ENCODE results near the gene PIK3R6.

The PIK3R6 gene

DNA sequence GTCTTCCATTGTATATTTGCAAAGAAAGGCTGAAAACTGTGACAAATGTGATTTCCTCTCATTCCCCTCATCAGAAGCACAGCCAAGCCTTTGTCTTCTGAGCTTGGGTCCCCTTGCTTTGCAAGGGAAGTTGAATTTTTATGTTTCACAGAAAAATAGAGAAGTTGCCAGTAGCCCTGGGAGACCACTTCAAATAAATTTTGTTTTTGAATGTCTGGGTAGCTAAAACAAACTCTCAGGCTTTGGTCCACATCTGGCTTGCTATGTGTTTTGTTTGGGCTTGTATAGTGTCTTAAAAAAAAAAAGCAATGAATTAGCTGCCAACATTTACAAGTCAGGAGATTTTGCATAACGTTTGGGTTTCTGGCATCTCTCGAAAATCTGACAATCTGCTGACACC lies 24.1 kb downstream of the PIK3R6 start:
- no peak for TF ChIP-seq Cebpa-rat (IDR thresholded peaks at IDR 0.05)
- Histone ChIP-seq H3K4me3 (no peak overlapping the region), H3K9ac (0 out of 2 replicates have a peak overlapping the region, but pooled peaks have one; percentile 4), H3K27me3 (no peaks in the 10 kb centered on the region), H3K9me3 (peaks cover 11% of the 10 kb centered on the region), H3K4me1 (peaks cover 39% of the 10 kb centered on the region), H3K4me2 (peak overlapping the region; percentile 59), H4K20me1 (no peaks in the 10 kb centered on the region), H3K27ac (peak overlapping the region; percentile 44; the same call in 1 of the 2 replicates), H3K36me3 (peaks cover 23% of the 10 kb centered on the region)

DNA sequence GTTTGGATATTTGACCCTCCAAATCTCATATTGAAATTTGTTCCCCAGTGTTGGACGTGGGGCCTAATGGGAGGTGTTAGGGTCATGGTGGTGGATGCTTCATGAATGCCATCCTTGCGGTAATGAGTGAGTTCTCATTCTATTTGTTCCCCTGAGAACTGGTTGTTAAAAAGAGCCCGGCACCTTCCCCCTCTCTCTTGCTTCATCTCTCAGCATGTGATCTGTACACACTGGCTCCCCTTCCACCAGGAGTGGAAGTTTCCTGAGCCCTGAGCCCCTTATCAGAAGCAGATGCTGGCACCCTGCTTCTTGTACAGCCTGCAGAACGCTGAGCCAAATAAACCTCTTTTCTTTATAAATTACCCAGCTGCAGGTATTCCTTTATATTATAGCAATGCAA lies 25.6 kb downstream of the PIK3R6 start:
- no peak for TF ChIP-seq Cebpa-rat (IDR thresholded peaks at IDR 0.05)
- Histone ChIP-seq H3K27me3 (no peaks in the 10 kb centered on the region), H3K27ac (no peak overlapping the region), H3K9me3 (peaks cover 11% of the 10 kb centered on the region), H3K9ac (no peak overlapping the region), H4K20me1 (no peaks in the 10 kb centered on the region), H3K4me3 (no peak overlapping the region), H3K36me3 (peaks cover 12% of the 10 kb centered on the region), H3K4me2 (peak overlapping the region; percentile 59), H3K4me1 (peaks cover 39% of the 10 kb centered on the region)

DNA sequence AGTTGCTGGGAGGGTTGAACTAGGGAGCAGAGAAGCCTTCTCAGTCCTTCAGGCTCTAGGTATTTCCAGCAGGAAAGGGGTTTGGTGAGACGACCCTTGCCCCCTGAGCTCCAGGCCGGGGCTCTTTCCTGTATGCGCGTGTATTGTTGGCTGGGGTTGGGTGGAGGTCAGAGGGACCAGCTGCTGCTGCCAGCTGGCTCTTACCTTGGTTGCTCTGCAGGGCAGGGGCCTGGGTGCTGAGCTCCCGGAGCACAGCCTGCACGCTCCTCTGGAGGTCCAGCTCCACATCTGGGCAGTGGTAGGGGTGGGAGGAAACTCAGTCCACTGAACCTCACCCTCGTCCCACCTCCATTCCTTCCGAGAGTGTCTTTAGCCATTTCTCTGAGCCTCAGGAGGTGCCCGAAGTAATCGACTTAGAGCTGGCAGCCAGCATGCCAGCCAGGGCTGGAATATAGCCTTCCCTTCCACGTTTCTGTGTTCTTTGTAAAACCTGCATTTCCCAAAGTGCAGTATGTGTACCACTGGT lies 28.0 kb downstream of the PIK3R6 start:
- Histone ChIP-seq H4K20me1 (no peaks in the 10 kb centered on the region), H3K9me3 (no peaks in the 10 kb centered on the region), H3K27ac (no peak overlapping the region), H3K4me3 (no peak overlapping the region), H3K4me1 (peaks cover 34% of the 10 kb centered on the region), H3K9ac (no peak overlapping the region), H3K4me2 (no peak overlapping the region), H3K27me3 (no peaks in the 10 kb centered on the region), H3K36me3 (peaks cover 18% of the 10 kb centered on the region; the same call in 1 of the 2 replicates)
- TF ChIP-seq Cebpa-rat (IDR thresholded peaks at IDR 0.05): no peak

DNA sequence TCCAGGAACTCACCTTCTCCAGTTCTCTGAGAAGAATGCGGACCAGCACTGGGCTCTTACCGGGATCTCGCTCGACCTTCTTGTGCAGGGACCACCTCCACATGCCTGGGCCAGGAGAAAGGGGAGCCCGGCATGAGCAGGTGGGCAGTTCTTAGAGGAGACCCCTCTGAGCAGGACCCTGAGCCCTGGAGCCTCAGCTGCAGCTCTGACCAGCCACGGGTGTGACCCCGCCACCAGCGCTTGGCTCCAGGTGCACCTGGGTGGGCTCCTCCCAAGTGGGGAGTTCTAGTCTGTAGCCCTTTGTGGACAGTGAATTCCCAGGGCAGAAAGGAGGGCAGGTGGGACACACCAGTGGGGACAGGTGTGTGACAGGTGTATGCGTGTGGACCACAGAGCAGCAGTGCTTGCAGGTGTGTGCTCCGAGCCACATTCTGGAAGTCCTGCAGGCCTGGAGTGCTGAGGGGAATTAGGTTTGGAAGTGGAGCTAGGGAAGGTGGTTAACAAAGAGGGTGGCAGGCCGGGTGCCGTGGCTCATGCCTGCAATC lies 28.9 kb downstream of the PIK3R6 start:
- no peaks in the 10 kb centered on the region for H3K9me3 ChIP-seq
- no peak for TF ChIP-seq Cebpa-rat (IDR thresholded peaks at IDR 0.05)
- H3K4me2 ChIP-seq: no peak overlapping the region
- no peak overlapping the region for H3K4me3 ChIP-seq
- no peaks in the 10 kb centered on the region for H4K20me1 ChIP-seq
- H3K27me3 ChIP-seq: no peaks in the 10 kb centered on the region
- H3K27ac ChIP-seq: no peak overlapping the region
- peaks cover 18% of the 10 kb centered on the region; the same call in 1 of the 2 replicates for H3K36me3 ChIP-seq
- H3K9ac ChIP-seq: no peak overlapping the region
- peaks cover 26% of the 10 kb centered on the region for H3K4me1 ChIP-seq

DNA sequence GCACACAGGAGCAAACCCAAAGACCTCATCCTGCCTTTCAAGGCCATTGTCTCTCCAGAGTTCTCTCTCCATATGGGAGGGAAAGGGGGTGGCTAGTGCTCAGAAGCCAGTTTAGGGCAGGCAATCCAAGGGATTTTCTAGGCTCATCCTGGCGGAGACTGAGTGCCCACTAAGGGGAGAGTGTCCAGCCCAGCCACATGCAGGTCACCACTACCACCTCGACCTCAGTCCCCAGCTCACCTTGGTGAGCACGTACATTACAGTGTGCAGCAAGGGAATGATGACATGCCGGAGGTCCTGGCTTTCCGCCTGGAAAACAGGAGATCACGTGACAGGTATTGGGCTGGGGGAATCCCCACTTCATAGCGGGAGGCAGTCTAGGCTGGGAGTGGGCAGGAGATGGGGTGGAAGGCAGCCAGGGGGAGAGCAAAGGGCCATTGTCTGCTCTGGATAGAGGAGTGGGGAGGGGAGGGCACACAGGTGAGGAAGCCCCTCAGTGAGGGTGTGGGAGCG lies 29.9 kb downstream of the PIK3R6 start:
- no peak overlapping the region for H3K9ac ChIP-seq

DNA sequence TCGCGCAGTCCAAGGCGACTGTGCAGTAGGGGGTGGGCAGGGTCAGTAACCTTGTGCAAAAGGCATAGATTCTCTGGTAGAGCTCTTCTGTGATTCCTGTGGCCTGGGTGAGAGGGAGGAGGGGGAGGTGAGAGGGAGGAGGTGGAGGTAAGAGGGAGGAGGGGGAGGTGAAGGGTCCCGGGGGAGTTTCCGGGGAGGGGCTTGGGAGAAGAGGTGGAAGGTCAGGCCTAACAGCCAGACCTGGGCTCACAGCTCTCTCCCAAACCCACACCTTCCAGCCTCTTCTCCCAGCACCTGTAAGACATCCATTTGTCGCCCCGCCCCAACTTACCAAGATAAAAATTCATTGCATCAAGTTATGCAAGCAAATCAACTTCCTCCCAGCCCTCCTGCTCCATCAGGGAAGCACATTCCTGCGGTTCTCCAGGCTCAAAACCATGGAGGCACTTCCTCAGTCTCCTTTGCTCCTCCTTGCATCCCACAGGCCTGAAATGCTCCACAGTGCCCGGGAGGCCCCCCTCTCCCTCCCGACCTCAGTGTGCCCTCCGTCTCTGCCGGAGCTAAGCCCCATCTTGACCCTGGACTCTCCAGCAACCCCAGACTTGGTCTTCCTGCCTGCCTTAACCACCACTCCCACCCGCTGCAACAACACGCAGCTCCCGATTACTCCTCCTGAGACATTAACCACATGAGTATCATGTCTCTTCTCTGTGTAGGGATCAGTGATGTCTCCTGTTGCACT lies 30.5 kb downstream of the PIK3R6 start:
- Histone ChIP-seq H3K4me3 (no peak overlapping the region), H3K9ac (no peak overlapping the region), H3K27me3 (no peaks in the 10 kb centered on the region), H3K4me1 (peaks cover 9% of the 10 kb centered on the region), H3K27ac (no peak overlapping the region), H4K20me1 (no peaks in the 10 kb centered on the region), H3K9me3 (no peaks in the 10 kb centered on the region), H3K4me2 (no peak overlapping the region), H3K36me3 (peaks cover 18% of the 10 kb centered on the region; the same call in 1 of the 2 replicates)
- TF ChIP-seq Cebpa-rat (IDR thresholded peaks at IDR 0.05): no peak

More for the DNA sequence above, 29.9 kb downstream of the PIK3R6 start:
- Histone ChIP-seq H3K9me3 (no peaks in the 10 kb centered on the region), H3K27me3 (no peaks in the 10 kb centered on the region), H3K27ac (no peak overlapping the region), H4K20me1 (no peaks in the 10 kb centered on the region), H3K36me3 (peaks cover 18% of the 10 kb centered on the region; the same call in 1 of the 2 replicates), H3K4me2 (no peak overlapping the region), H3K4me3 (no peak overlapping the region), H3K4me1 (peaks cover 16% of the 10 kb centered on the region)
- TF ChIP-seq Cebpa-rat (IDR thresholded peaks at IDR 0.05): no peak

DNA sequence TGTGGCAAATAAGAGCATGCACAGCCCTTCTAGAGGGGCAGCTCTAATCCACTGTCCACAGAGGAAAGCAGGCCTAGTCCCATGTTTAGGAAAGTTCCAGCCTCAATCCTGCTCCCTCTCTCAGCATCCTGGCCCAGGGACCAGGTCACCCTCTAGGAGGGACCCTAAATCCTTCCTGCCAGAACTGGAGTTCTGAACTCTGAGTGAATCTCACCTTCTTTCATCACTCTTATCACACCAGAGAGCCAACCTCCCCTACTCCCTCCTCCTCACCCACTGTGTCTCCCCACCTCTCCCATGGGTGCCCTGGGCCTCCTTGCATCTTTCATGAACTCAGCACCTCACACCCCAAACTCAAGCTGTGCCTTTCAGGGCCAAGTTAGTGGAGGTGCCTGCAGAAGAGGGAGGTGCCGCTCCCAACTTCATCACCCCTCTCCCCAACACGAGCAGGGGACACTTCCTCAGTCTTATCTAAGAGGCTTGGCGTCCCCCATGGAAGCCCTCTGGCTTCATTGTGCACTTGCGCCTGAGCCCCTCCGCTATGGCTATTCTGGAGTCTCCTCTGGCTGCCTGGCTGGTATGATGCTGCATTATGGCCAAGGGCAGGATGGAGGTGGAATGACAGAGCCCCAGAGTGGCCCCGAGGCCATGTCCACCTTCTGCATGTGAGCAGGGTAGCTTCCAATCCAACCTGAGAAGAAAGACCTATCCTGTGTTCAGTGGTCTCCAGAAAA lies 31.7 kb downstream of the PIK3R6 start:
- H3K27ac ChIP-seq: no peak overlapping the region
- no peaks in the 10 kb centered on the region for H3K9me3 ChIP-seq
- H3K9ac ChIP-seq: no peak overlapping the region
- no peaks in the 10 kb centered on the region for H3K27me3 ChIP-seq
- no peak for TF ChIP-seq Cebpa-rat (IDR thresholded peaks at IDR 0.05)
- H3K36me3 ChIP-seq: peaks cover 18% of the 10 kb centered on the region; the same call in 1 of the 2 replicates
- 0 out of 2 replicates have a peak, but pooled peaks cover 5% of the 10 kb centered on the region for H3K4me1 ChIP-seq
- no peak overlapping the region for H3K4me2 ChIP-seq
- H3K4me3 ChIP-seq: no peak overlapping the region
- no peaks in the 10 kb centered on the region for H4K20me1 ChIP-seq

DNA sequence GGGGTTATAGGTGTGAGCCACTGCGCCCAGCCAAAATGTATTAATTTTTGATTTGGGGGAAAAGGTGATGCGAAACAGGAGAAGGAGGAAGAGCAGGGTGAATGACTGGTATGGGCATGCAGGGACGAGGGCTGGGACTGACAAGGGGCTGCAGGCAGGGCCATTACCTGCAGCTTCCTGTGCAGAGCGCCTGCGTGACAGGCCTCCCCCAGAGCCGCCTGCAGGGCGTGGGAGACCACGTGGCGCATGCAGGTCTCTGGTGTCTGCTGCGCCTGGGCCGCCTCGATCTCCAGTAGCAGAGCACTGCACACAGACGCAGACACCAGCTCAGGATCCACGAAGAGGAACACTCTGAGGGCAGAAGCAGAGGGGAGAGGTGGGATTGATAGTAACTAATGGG lies 32.4 kb downstream of the PIK3R6 start:
- H3K36me3 ChIP-seq: peaks cover 18% of the 10 kb centered on the region; the same call in 1 of the 2 replicates
- H3K27ac ChIP-seq: no peak overlapping the region
- H4K20me1 ChIP-seq: no peaks in the 10 kb centered on the region
- no peak for TF ChIP-seq Cebpa-rat (IDR thresholded peaks at IDR 0.05)
- H3K4me1 ChIP-seq: 0 out of 2 replicates have a peak, but pooled peaks cover 5% of the 10 kb centered on the region
- no peak overlapping the region for H3K4me2 ChIP-seq
- H3K9me3 ChIP-seq: no peaks in the 10 kb centered on the region
- no peaks in the 10 kb centered on the region for H3K27me3 ChIP-seq
- H3K9ac ChIP-seq: no peak overlapping the region
- H3K4me3 ChIP-seq: no peak overlapping the region

DNA sequence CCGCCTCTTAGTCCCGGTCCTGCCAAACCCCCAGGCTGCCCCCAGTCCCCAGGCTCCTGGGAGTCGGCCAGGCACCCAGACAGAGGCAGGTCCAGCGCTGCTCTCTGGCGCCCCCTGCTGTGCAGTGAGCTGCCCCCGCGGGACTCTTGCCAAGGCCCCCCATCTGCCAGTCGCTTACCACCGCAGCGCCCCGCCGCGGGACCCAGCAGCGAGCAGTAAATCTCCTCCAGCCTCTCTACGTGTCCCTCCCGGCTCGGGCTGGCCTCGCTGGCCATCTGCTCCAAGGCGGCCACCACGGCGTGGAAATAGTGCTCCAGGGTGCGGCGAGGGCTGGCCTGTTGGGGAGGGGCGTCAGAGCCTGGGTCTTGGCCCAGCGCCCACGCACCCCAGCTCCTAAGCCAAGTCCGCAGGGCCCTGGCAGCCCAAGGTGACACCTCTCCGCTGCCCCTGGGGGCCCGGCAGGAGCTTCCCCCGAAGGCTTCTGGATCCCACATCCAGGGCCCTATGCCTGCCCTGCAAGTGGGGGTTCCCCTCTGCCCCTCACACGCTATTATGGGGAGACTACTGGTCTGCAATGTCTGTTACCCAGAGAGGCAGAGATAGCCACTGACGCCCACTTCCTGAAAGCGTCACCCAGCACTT lies 34.6 kb downstream of the PIK3R6 start:
- no peak overlapping the region for H3K9ac ChIP-seq
- H3K4me1 ChIP-seq: no peaks in the 10 kb centered on the region
- H3K27ac ChIP-seq: no peak overlapping the region
- no peak for TF ChIP-seq Cebpa-rat (IDR thresholded peaks at IDR 0.05)
- H3K4me3 ChIP-seq: no peak overlapping the region
- no peak overlapping the region for H3K4me2 ChIP-seq
- peaks cover 18% of the 10 kb centered on the region; the same call in 1 of the 2 replicates for H3K36me3 ChIP-seq
- H3K27me3 ChIP-seq: no peaks in the 10 kb centered on the region
- no peaks in the 10 kb centered on the region for H3K9me3 ChIP-seq
- H4K20me1 ChIP-seq: no peaks in the 10 kb centered on the region
